Trophoblast cell (in vitro differentiated cells and primary cell): ENCODE measurements around the gene SOS1.

Source experiments
- DNase-seq, 2 donors: peaks; one replicate each; pipeline ENCODE4 v3.0.0-alpha.2; 2016
- H2AFZ ChIP-seq: 2 replicates; pipeline ENCODE4 v1.6.1; 2013; ENCODE audit warnings: low read length, moderate library complexity, mild to moderate bottlenecking; ENCODE audit not compliant: insufficient read depth, poor library complexity
- H2AK5ac ChIP-seq: 2 replicates; pipeline ENCODE4 v1.6.1; 2013; ENCODE audit warnings: mild to moderate bottlenecking, low read length
- H2BK120ac ChIP-seq: 2 replicates; pipeline ENCODE4 v1.6.1; 2013; ENCODE audit warnings: low read length, mild to moderate bottlenecking, moderate library complexity; ENCODE audit not compliant: insufficient read depth, poor library complexity
- H2BK12ac ChIP-seq: 2 replicates; pipeline ENCODE4 v1.6.1; 2013; ENCODE audit warnings: mild to moderate bottlenecking, low read length, moderate library complexity
- H2BK5ac ChIP-seq: 2 replicates; pipeline ENCODE4 v1.6.1; 2013; ENCODE audit warnings: low read length, low read depth, moderate library complexity, mild to moderate bottlenecking; ENCODE audit not compliant: poor library complexity
- H3K14ac ChIP-seq: 2 replicates; pipeline ENCODE4 v1.6.1; 2013; ENCODE audit warnings: mild to moderate bottlenecking, low read length
- H3K18ac ChIP-seq: 2 replicates; pipeline ENCODE4 v1.6.1; 2013; ENCODE audit warnings: mild to moderate bottlenecking, low read length
- H3K23ac ChIP-seq: 2 replicates; pipeline ENCODE4 v1.6.1; 2013; ENCODE audit warnings: low read length
- H3K27ac ChIP-seq: 2 replicates; pipeline ENCODE4 v1.5.1; 2013; ENCODE audit warnings: low read depth, mild to moderate bottlenecking, inconsistent platforms, low read length, moderate library complexity
- H3K27me3 ChIP-seq: 2 replicates; pipeline ENCODE4 v1.6.1; 2013; ENCODE audit warnings: inconsistent platforms, mild to moderate bottlenecking, low read length, moderate library complexity; ENCODE audit not compliant: insufficient read depth
- H3K36me3 ChIP-seq, 2 experiments: 1 replicate in 1 of 2; 2 replicates in 1 of 2; pipeline ENCODE4 v1.6.1; 2013; ENCODE audit warnings: low read length in 2 of 2, mild to moderate bottlenecking in 2 of 2, moderate library complexity in 1 of 2; ENCODE audit not compliant: insufficient read depth in 2 of 2, control insufficient read depth in 1 of 2
- H3K4ac ChIP-seq: 2 replicates; pipeline ENCODE4 v1.6.1; 2013; ENCODE audit warnings: low read depth, mild to moderate bottlenecking, low read length, moderate library complexity
- H3K4me1 ChIP-seq, 2 experiments: 1 replicate in 1 of 2; 2 replicates in 1 of 2; pipeline ENCODE4 v1.6.1; 2013; ENCODE audit warnings: low read length in 2 of 2, mild to moderate bottlenecking in 2 of 2, moderate library complexity in 1 of 2; ENCODE audit not compliant: insufficient read depth in 2 of 2, control insufficient read depth in 1 of 2
- H3K4me2 ChIP-seq: 2 replicates; pipeline ENCODE4 v1.6.1; 2013; ENCODE audit warnings: inconsistent platforms, mild to moderate bottlenecking, low read length, moderate library complexity
- H3K4me3 ChIP-seq: 2 replicates; pipeline ENCODE4 v1.5.1; 2013; ENCODE audit warnings: mild to moderate bottlenecking, low read depth, low read length, inconsistent platforms
- H3K79me1 ChIP-seq: one replicate; pipeline ENCODE4 v1.6.1; 2013; ENCODE audit warnings: low read length
- H3K79me2 ChIP-seq: 2 replicates; pipeline ENCODE4 v1.6.1; 2013; ENCODE audit warnings: low read length, mild to moderate bottlenecking; ENCODE audit not compliant: control insufficient read depth, insufficient read depth, poor library complexity
- H3K9ac ChIP-seq: 2 replicates; pipeline ENCODE4 v1.6.1; 2013; ENCODE audit warnings: mild to moderate bottlenecking, low read length
- H3K9me3 ChIP-seq: 2 replicates; pipeline ENCODE4 v1.6.1; 2013; ENCODE audit warnings: low read depth, mild to moderate bottlenecking, control low read depth, inconsistent platforms, low read length; ENCODE audit not compliant: insufficient read depth
- H4K12ac ChIP-seq: 2 replicates; pipeline ENCODE4 v1.6.1; 2013; ENCODE audit warnings: low read depth, mild to moderate bottlenecking, low read length, moderate library complexity
- H4K8ac ChIP-seq: 2 replicates; pipeline ENCODE4 v1.6.1; 2013; ENCODE audit warnings: low read depth, mild to moderate bottlenecking, low read length, moderate library complexity
- H4K91ac ChIP-seq: one replicate; pipeline ENCODE4 v1.6.1; 2013; ENCODE audit warnings: low read depth, mild to moderate bottlenecking, low read length, moderate library complexity
- WGBS: extraction: QIAGEN DNeasy Blood & Tissue Kit; methylation state at CpG from one replicate; pipeline ENCODE4 v1.1.7; 2013; ENCODE audit warnings: missing lambda C conversion rate; ENCODE audit not compliant: insufficient read length, insufficient coverage; ENCODE audit errors: extremely low coverage; 5-methylcytosine and 5-hydroxymethylcytosine counted together

Gene SOS1

GRCh38 chr2:38960609-38961320 is 160.1 kb downstream of the SOS1 start:
- H3K9ac ChIP-seq = no peak overlapping the region
- H4K12ac ChIP-seq = no peak overlapping the region
- H3K14ac ChIP-seq = no peak overlapping the region
- no peaks in the 10 kb centered on the region for H3K27me3 ChIP-seq
- H3K79me2 ChIP-seq = no peaks in the 10 kb centered on the region
- H2AFZ ChIP-seq = peak overlapping the region; percentile 2
- H3K4ac ChIP-seq = no peak overlapping the region
- no peak overlapping the region for H2BK5ac ChIP-seq
- H3K4me1 ChIP-seq = peaks cover 7 to 8% of the 10 kb centered on the region in 2 experiments
- WGBS = no CpG with 5 or more reads among the region's 34 CpGs
- H3K9me3 ChIP-seq = peaks cover 9% of the 10 kb centered on the region
- no peak overlapping the region for H3K27ac ChIP-seq
- H2BK120ac ChIP-seq = no peak overlapping the region
- H2AK5ac ChIP-seq = no peak overlapping the region
- H3K18ac ChIP-seq = no peak overlapping the region
- DNase-seq = no peak
- H3K4me3 ChIP-seq = peak overlapping the region; percentile 59
- peak overlapping the region; percentile 11 for H4K8ac ChIP-seq
- no peaks in the 10 kb centered on the region for H3K36me3 ChIP-seq
- H3K23ac ChIP-seq = no peak overlapping the region
- no peak overlapping the region for H2BK12ac ChIP-seq
- peak overlapping the region; percentile 55 for H3K4me2 ChIP-seq
- no peaks in the 10 kb centered on the region for H3K79me1 ChIP-seq
- H4K91ac ChIP-seq = no peak overlapping the region

DNA sequence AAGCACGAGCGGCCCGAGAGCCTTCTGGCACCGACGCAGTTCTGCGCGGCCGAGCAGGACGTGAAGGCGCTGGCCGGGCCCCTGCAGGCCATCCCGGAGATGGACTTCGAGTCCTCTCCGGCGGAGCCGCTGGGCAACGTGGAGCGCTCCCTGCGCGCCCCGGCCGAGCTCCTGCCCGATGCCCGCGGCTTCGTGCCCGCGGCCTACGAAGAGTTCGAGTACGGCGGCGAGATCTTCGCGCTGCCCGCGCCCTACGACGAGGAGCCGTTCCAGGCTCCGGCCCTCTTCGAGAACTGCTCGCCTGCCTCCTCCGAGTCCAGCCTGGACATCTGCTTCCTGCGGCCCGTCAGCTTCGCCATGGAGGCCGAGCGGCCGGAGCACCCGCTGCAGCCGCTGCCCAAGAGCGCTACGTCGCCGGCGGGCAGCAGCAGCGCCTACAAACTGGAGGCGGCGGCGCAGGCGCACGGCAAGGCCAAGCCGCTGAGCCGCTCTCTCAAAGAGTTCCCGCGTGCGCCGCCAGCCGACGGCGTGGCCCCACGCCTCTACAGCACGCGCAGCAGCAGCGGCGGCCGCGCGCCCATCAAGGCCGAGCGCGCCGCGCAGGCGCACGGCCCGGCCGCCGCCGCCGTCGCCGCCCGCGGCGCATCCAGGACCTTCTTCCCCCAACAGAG is 160.8 kb downstream of the SOS1 start:
- peak overlapping the region; percentile 2 for H2AFZ ChIP-seq
- no peak overlapping the region for H3K9ac ChIP-seq
- peaks cover 7 to 8% of the 10 kb centered on the region in 2 experiments for H3K4me1 ChIP-seq
- DNase-seq = peak; percentile 89
- no peak overlapping the region for H2AK5ac ChIP-seq
- H3K4me2 ChIP-seq = peak overlapping the region; percentile 55
- H3K23ac ChIP-seq = no peak overlapping the region
- no peak overlapping the region for H3K14ac ChIP-seq
- no peaks in the 10 kb centered on the region for H3K27me3 ChIP-seq
- no peak overlapping the region for H3K18ac ChIP-seq
- H4K8ac ChIP-seq = peak overlapping the region; percentile 77
- H3K36me3 ChIP-seq = no peaks in the 10 kb centered on the region
- H3K4me3 ChIP-seq = peak overlapping the region; percentile 56
- H2BK120ac ChIP-seq = no peak overlapping the region
- no CpG with 5 or more reads among the region's 97 CpGs for WGBS
- no peaks in the 10 kb centered on the region for H3K79me1 ChIP-seq
- H3K4ac ChIP-seq = no peak overlapping the region
- no peak overlapping the region for H4K91ac ChIP-seq
- H2BK5ac ChIP-seq = no peak overlapping the region
- no peak overlapping the region for H4K12ac ChIP-seq
- peaks cover 9% of the 10 kb centered on the region for H3K9me3 ChIP-seq
- no peak overlapping the region for H3K27ac ChIP-seq
- H2BK12ac ChIP-seq = no peak overlapping the region
- H3K79me2 ChIP-seq = no peaks in the 10 kb centered on the region

DNA sequence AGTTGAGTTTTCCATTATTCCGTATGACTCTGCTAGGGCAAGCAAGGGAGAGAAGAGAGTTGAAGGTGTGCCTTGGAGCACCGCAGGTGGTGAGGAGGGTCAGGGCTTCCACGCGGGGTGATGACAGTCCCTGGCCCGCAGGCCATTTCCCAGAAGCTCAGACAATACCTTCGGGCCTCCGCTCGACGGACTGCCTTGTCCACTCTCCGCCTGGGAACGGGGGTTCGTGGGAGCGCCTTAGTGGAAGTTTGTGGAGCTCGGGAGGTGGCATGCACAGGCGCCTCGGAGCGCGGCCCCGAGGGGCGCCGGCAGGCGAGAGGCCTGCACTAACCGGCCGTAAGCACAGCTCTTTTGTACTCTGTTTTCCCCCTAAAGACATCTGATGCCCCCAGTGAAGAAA is 161.4 kb downstream of the SOS1 start:
- H3K79me1 ChIP-seq = no peaks in the 10 kb centered on the region
- no CpG with 5 or more reads among the region's 24 CpGs for WGBS
- no peaks in the 10 kb centered on the region for H3K79me2 ChIP-seq
- H3K14ac ChIP-seq = no peak overlapping the region
- no peak overlapping the region for H3K9ac ChIP-seq
- H3K4me1 ChIP-seq = peaks cover 7 to 8% of the 10 kb centered on the region in 2 experiments
- no peak overlapping the region for H3K4me3 ChIP-seq
- H3K4ac ChIP-seq = no peak overlapping the region
- no peak overlapping the region for H2BK120ac ChIP-seq
- H4K8ac ChIP-seq = no peak overlapping the region
- H2AK5ac ChIP-seq = no peak overlapping the region
- no peaks in the 10 kb centered on the region for H3K27me3 ChIP-seq
- no peak overlapping the region for H3K27ac ChIP-seq
- no peak overlapping the region for H2BK12ac ChIP-seq
- H4K91ac ChIP-seq = no peak overlapping the region
- H3K9me3 ChIP-seq = peaks cover 9% of the 10 kb centered on the region
- H3K4me2 ChIP-seq = no peak overlapping the region
- H3K36me3 ChIP-seq = no peaks in the 10 kb centered on the region
- no peak overlapping the region for H4K12ac ChIP-seq
- no peak for DNase-seq
- no peak overlapping the region for H3K23ac ChIP-seq
- H3K18ac ChIP-seq = no peak overlapping the region
- no peak overlapping the region for H2BK5ac ChIP-seq
- H2AFZ ChIP-seq = no peak overlapping the region

DNA sequence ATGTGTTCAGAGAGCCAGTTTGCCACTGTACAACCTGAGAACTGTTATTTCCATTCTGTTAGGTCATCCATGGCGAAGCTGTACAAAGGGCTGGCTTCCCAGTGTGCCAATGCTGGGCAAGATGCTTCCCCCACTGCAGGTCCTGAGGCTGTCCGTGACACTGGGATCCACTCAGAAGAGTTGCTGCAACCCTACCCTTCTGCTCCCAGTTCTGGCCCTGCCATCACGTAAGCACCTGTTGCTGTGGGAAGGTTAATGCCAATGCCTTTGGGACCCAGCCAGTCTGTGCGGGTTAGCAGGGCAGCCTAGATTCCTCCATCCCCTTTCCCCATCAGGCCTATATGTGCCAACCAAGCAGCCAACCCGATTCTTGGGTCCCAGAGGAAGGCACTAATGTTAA is 162.9 kb downstream of the SOS1 start:
- Histone ChIP-seq H3K79me1 (no peaks in the 10 kb centered on the region), H3K4me1 (peaks cover 7 to 8% of the 10 kb centered on the region in 2 experiments)

More for the DNA sequence above, 162.9 kb downstream of the SOS1 start:
- no CpG with 5 or more reads among the region's 5 CpGs for WGBS
- H3K27me3 ChIP-seq = no peaks in the 10 kb centered on the region
- H3K9me3 ChIP-seq = peaks cover 9% of the 10 kb centered on the region
- no peak overlapping the region for H3K4me2 ChIP-seq
- H3K18ac ChIP-seq = no peak overlapping the region
- no peak overlapping the region for H2BK5ac ChIP-seq
- no peak overlapping the region for H3K14ac ChIP-seq
- H4K8ac ChIP-seq = no peak overlapping the region
- no peak overlapping the region for H3K9ac ChIP-seq
- H3K36me3 ChIP-seq = no peaks in the 10 kb centered on the region
- H2AFZ ChIP-seq = no peak overlapping the region
- no peak overlapping the region for H2AK5ac ChIP-seq
- no peak overlapping the region for H4K91ac ChIP-seq
- no peak overlapping the region for H2BK12ac ChIP-seq
- no peak overlapping the region for H3K4ac ChIP-seq
- no peak for DNase-seq
- H4K12ac ChIP-seq = no peak overlapping the region
- no peak overlapping the region for H2BK120ac ChIP-seq
- H3K27ac ChIP-seq = no peak overlapping the region
- no peak overlapping the region for H3K4me3 ChIP-seq
- H3K23ac ChIP-seq = no peak overlapping the region
- no peaks in the 10 kb centered on the region for H3K79me2 ChIP-seq
